WI38 (cell line): ENCODE data around the gene BRD7.

Source experiments
- H3K4me3 ChIP-seq: 2 replicates; pipeline ENCODE4 v1.5.1; 2011; ENCODE audit warnings: low read depth, mild to moderate bottlenecking, control low read depth, low read length
- TF ChIP-seq, protein P1 (sequence below): IDR thresholded peaks from 2 replicates; pipeline ENCODE4 v1.5.1; 2012; ENCODE audit warnings: low read depth, mild to moderate bottlenecking, control low read depth, low read length

The BRD7 gene

DNA sequence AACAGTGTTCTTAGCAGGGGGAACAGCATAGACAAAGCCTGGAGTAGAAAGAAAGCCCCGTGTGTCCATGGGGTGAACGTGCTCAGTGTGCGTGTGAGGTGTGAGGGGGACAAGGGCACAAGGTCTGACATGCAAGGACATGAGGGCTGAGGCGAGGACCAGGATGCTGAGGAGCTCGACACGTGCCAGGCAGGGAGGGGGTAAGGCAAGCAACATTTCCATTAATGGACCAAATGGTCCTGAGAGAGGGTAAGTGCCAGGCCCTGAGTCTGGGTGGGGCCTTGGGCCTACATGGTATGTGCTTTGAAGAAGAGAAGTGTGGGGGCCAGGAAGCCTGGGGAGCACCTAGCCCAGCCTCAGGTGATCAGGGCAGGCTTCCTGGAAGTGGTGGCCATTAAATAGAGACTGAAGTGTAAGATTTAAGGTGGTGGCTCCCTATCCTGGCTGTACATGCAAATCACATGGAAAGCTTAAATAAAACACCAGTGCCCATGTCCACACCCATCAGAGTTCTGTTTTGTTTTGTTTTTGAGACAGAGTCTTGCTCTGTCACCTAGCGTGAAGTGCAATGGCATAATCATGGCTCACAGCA lies 73.2 kb downstream of the BRD7 start:
- TF ChIP-seq, protein P1, sequence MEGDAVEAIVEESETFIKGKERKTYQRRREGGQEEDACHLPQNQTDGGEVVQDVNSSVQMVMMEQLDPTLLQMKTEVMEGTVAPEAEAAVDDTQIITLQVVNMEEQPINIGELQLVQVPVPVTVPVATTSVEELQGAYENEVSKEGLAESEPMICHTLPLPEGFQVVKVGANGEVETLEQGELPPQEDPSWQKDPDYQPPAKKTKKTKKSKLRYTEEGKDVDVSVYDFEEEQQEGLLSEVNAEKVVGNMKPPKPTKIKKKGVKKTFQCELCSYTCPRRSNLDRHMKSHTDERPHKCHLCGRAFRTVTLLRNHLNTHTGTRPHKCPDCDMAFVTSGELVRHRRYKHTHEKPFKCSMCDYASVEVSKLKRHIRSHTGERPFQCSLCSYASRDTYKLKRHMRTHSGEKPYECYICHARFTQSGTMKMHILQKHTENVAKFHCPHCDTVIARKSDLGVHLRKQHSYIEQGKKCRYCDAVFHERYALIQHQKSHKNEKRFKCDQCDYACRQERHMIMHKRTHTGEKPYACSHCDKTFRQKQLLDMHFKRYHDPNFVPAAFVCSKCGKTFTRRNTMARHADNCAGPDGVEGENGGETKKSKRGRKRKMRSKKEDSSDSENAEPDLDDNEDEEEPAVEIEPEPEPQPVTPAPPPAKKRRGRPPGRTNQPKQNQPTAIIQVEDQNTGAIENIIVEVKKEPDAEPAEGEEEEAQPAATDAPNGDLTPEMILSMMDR: no peak
- no peak overlapping the region for H3K4me3 ChIP-seq

DNA sequence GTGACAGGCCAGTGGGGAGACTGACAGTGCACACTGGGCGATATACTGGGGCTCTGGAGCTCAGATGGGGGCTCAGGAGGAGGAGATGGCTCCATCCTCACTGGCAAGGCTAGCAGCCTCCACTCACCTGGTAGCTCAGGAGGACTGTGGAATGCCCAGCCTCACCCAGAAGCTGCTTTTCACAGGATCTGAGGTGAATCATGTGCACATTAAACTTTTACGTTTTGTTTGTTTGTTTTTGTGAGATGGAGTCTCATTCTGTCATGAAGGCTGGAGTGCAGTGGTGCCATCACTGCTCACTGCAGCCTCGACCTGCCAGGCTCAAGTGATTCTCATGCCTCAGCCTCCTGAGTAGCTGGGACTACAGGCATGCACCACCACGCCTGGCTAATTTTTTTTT lies 73.8 kb downstream of the BRD7 start:
- TF ChIP-seq, protein P1: no peak
- no peak overlapping the region for H3K4me3 ChIP-seq

DNA sequence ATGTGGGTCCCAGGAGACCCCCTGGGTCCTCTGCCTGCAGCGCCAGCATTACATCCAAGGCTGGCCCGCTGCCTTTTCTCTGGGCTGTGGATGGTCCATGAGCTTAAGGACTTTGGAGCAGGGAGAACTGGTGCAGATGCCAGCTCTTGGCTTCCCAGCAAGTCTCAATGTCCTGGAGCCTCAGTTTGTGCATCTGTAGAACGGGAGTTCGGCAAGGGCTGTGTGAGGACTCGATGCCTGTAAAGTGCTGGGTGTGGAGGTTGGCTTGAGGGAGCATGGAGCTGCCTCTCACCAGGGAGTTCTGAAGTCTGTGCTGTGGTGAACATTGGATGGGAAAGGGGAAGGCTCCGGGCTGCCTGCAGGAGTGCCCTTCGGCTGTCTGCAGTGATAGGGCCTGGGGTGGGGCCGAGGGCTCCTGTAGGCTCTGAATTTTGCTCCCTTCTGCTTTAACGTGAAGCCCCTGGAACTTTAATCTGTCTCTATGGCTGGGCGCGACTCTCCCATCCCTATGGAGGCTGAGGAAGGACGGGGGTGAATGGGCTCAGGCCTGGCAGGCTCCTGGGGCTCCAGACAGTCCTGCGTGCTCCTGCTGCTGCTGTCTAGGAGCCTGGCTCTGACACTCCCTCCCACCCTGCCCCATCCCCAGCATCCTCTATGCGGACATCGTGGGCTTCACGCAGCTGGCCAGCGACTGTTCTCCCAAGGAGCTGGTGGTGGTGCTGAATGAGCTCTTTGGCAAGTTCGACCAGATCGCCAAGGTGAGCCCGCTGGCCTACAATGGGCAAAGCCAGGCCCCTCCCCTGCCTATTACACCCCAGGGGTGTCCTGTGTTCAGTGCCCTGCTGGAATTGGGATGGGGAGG lies 74.6 kb downstream of the BRD7 start:
- no peak overlapping the region for H3K4me3 ChIP-seq
- TF ChIP-seq, protein P1: no peak

DNA sequence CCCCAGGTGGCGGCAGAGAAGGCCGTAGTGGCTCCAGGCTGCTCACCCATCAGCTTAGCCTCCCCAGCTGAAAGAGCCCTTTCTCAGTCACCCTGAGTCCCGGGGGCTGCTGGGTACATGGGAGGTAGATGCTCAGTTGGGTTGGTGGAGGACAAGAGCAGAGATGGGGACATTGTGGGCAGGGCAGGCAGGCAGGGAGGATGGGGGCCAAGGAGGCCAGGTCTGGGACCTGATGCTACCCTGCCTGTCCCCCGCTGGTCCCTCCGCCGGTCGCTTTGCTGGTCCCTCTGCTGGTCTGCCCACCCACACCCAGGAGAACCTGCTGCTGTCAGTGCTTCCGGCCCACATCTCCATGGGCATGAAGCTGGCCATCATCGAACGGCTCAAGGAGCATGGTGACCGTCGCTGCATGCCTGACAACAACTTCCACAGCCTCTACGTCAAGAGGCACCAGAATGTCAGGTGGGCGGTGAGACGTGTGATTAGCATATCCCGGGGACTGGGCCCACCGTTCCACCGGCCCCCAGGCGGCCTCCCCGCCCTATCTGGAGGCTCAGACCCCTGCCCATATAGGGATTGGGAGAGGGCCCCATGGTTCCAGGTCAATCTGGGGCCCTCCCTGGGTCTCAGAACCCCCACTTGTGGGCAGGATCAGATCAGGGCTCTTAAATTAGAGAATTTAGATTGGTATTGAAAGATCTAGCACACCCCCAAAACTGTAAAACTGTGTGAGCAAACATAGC lies 75.6 kb downstream of the BRD7 start:
- no peak overlapping the region for H3K4me3 ChIP-seq
- TF ChIP-seq, protein P1: no peak

DNA sequence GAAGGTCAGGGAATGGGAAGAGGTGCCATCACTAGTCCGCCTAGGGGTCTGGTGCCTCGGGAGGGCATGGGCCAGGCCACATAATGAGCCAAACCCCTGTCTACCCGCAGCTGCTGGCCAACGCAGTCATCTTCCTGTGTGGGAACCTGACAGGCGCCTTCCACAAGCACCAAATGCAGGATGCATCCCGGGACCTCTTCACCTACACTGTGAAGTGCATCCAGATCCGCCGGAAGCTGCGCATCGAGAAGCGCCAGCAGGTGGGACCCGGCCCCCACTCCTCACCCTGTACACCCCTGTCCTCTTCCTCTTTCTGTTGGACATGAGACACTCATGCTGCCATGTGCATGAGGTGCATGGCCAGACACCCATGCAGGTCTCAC lies 76.2 kb downstream of the BRD7 start:
- TF ChIP-seq, protein P1: no peak
- no peak overlapping the region for H3K4me3 ChIP-seq

DNA sequence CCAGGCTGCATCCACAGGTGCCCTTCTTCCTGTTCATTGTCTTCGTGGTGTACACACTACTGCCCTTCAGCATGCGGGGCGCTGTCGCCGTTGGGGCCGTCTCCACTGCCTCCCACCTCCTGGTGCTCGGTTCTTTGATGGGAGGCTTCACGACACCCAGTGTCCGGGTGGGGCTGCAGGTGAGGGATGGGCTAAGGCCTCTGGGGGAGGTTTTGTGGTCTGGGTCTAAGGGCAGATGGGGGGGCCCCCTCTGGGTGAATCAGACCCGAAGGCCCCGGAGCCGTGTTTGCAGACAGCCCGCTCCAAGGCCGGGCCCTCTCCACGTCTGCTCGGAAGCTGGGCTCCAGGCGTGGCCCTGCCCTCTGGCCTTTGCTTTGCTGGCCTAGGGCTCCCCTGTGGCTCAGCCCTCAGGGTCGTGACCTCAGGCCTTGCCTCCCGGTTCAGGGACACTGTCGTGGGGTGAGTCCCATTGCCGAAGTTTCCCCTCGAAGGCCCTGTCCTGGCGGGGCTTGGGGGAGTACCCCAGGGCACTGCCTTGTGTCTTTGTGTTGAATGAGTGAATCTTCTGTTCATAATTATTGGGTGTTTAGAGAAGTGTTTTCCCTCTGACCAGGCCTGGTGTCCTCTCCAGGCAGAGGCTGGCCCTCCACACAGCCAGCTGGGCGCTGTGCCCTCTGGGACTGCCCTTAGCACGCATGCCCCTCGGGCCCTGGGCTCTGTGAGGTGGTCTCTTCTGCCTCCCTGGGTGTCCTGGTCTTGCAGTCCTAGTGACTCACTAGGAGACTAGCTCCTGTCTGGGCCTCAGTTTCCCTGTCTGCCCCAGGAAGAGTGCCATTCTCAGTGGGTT lies 76.8 kb downstream of the BRD7 start:
- TF ChIP-seq, protein P1: no peak
- no peak overlapping the region for H3K4me3 ChIP-seq
